ENCODE data around the gene FAM20B.

The FAM20B gene

DNA sequence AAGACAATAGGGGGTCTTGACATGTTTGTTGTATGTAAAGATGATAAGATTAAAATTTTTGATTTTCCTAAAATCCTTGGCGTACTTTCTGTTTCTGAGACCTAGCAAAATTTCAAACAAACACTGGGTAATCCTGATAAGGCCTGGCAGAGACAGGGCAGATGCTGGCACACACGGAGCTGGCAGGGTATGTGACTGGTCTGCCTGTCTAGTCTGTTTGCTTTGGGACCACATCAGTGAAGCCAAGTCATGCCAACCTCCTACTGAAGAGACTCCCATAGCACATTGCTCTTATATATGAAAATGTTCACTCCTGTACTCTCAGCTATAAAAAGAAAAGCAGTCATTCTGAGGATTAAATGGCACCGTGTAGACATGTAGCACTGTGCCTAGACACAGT lies 70.2 kb downstream of the FAM20B start:
- peak overlapping the region; percentile 24 for H3K27ac ChIP-seq
- no peak for TF ChIP-seq ZFX (IDR thresholded peaks at IDR 0.05; ENCODE audit: borderline replicate concordance)
- TF ChIP-seq, protein P1, sequence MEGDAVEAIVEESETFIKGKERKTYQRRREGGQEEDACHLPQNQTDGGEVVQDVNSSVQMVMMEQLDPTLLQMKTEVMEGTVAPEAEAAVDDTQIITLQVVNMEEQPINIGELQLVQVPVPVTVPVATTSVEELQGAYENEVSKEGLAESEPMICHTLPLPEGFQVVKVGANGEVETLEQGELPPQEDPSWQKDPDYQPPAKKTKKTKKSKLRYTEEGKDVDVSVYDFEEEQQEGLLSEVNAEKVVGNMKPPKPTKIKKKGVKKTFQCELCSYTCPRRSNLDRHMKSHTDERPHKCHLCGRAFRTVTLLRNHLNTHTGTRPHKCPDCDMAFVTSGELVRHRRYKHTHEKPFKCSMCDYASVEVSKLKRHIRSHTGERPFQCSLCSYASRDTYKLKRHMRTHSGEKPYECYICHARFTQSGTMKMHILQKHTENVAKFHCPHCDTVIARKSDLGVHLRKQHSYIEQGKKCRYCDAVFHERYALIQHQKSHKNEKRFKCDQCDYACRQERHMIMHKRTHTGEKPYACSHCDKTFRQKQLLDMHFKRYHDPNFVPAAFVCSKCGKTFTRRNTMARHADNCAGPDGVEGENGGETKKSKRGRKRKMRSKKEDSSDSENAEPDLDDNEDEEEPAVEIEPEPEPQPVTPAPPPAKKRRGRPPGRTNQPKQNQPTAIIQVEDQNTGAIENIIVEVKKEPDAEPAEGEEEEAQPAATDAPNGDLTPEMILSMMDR (IDR thresholded peaks at IDR 0.05): no peak

DNA sequence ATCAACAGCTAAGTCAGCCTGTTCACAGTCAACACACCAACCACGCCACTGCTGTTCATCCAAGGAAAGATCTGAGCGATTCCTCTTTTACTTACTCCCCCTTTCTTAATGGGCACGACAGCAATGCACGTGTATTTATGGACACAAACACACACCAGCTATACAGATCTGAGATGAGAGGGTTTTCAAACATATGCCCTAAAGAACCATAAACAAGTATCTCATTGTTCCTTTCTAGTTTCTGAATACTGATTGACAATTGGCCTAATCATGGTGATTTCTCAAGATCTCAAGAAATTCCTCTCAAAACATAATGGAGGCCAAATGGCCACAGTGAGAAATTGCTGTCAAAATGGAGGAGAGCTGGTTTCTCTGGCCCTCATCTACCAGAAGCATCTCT lies 74.2 kb downstream of the FAM20B start:
- TF ChIP-seq, protein P1 (IDR thresholded peaks at IDR 0.05): no peak
- TF ChIP-seq ZFX (IDR thresholded peaks at IDR 0.05; ENCODE audit: borderline replicate concordance): no peak
- H3K27ac ChIP-seq: no peak overlapping the region

DNA sequence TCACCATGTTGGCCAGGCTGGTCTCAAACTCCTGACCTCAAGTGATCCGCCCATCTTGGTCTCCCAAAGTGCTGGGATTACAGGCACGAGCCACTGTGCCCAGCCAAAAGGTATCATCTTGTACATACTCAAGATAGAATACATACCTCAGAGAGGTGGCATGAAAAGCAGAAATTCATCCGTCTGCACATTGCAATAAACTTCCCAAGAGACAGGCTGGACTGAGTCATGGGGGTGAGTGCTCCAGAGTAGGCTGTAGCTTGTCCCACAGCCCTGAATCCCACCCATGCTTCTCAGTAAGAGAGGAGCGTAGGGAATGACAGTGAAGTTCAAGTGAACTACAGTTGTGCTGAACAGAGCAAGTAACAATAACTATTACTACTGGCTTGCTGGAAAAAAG lies 75.9 kb downstream of the FAM20B start:
- TF ChIP-seq, protein P1 (IDR thresholded peaks at IDR 0.05): no peak
- no peak for TF ChIP-seq ZFX (IDR thresholded peaks at IDR 0.05; ENCODE audit: borderline replicate concordance)
- H3K27ac ChIP-seq: no peak overlapping the region

DNA sequence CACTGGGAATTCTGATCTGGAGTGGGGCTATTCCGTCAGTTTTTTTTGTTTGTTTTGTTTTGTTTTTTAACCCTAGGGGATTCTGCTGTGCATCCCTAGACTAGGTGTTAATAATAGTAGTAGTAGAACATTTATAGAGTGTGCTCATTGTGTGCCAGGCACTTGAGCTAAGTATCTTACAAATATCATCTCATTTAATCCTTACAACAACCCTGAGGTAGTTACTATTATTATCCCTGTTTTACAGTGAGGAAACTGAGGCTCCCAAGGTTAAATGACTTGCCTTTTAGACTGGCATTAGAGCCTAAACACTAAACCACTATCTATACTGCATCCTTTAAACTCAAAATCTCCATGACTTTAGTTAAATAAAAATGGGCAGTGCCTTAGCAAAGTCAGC lies 78.3 kb downstream of the FAM20B start:
- H3K27ac ChIP-seq: no peak overlapping the region
- TF ChIP-seq ZFX (IDR thresholded peaks at IDR 0.05; ENCODE audit: borderline replicate concordance): no peak
- TF ChIP-seq, protein P1 (IDR thresholded peaks at IDR 0.05): no peak

DNA sequence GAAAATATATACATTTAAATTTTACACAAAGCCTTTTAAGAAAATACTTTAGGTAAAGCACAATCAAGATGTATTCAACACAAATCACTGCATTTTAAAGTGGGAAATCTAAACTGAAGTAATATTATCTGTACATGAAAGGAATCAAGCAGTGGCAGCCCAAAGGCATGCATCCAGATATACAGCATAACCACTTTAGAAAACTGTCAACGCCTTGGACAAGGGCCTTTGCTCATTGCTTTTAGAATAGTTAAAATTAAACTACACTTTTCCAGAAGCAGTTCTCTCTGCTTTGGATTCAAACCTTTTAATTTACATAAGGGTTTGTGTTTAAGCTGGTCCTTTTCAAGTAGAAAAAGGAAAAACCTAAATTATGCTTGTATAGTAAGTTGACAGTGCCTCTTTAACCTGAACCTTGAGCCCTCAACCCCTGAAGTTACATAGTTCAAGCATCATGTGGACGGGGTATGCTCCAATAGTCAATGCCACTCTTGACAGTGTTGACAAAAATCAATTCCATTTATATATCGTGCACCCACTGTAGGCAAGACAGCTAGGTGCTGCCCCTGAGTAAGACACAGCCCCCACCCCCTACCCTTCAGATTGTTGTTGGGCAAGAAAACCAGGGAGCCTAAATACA lies 79.0 kb downstream of the FAM20B start:
- no peak for TF ChIP-seq ZFX (IDR thresholded peaks at IDR 0.05; ENCODE audit: borderline replicate concordance)
- TF ChIP-seq, protein P1 (IDR thresholded peaks at IDR 0.05): no peak
- no peak overlapping the region for H3K27ac ChIP-seq

DNA sequence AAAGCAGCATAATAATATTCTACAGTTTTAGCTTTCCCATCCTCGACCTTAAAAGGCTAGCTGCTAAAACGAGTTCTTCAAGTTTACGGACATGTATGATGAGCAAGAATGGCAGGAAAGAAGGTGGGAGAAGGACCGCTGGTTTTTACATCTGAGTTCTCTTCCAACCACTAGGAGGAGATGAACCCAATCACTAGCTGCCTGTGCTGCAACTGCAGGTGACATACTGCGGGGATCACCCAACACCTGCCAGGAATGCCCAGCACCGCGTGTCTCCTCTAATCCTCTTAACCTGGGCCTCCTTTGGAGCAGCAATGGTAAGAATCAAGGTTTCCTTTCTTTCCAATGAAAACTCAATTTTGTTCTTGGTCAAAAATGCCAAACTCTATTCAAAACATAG lies 79.7 kb downstream of the FAM20B start:
- H3K27ac ChIP-seq: no peak overlapping the region
- TF ChIP-seq ZFX (IDR thresholded peaks at IDR 0.05; ENCODE audit: borderline replicate concordance): no peak
- TF ChIP-seq, protein P1 (IDR thresholded peaks at IDR 0.05): peak; percentile 62

DNA sequence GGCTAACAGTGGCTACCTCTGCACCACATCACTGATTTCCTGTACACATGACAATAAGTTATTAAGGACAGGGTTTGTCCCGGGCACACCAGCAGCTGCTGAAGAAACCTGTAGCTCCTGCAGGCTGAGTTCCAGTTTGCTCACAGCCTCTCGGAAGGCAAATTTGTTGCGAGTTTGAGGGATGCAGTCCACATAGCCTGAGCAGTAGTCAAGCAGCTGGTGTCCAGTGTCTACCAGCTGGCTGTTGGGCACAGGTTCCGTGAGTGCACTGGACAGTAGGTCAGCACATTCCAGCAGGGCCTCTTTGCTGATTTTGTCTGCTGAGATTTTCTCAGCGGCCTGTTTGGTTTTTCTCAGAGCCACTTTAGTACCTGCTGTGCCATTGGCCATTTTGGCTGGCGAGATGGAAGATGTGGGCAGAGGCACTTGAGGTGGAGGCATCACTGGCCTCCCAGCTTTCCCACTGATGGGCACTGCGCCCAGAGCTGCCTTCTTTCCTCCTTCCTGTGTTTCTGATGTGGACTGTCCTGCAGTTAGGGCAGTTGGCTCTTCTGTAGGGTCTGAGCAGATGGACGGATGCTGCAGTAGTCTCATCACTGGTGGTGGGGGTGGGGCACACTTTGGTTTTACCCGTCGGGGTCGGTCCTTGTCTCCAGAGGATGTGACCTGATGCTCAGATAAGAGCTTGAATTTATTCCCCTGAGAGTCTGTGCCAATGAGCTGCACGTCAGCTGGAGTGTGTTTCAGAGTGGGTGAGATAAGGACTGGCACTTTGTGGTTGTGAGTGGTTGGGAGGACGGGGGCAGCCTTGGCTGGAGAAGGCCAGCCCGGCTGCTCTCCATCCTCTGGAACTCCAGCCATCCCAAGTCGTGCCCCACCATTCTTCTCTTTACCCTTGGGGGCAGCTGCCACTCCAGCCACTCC lies 82.3 kb downstream of the FAM20B start:
- no peak overlapping the region for H3K27ac ChIP-seq

More for the DNA sequence above, 82.3 kb downstream of the FAM20B start:
- TF ChIP-seq, protein P1 (IDR thresholded peaks at IDR 0.05): no peak
- TF ChIP-seq ZFX (IDR thresholded peaks at IDR 0.05; ENCODE audit: borderline replicate concordance): no peak
